GM18499 (cell line): ENCODE measurements around the gene BCL3.
"Not testable (repeated sequence)": the region's sequence is repeated elsewhere in the genome, so short reads cannot be mapped to it uniquely, and the experiment has no call there.

Experiments used
- ATAC-seq: cut with Tn5 transposase; IDR thresholded peaks from one replicate; pipeline ENCODE4 v1.9.1; 2021; ENCODE audit warnings: moderate number of reproducible peaks; ENCODE audit not compliant: insufficient read depth, unreplicated experiment

The BCL3 gene

DNA sequence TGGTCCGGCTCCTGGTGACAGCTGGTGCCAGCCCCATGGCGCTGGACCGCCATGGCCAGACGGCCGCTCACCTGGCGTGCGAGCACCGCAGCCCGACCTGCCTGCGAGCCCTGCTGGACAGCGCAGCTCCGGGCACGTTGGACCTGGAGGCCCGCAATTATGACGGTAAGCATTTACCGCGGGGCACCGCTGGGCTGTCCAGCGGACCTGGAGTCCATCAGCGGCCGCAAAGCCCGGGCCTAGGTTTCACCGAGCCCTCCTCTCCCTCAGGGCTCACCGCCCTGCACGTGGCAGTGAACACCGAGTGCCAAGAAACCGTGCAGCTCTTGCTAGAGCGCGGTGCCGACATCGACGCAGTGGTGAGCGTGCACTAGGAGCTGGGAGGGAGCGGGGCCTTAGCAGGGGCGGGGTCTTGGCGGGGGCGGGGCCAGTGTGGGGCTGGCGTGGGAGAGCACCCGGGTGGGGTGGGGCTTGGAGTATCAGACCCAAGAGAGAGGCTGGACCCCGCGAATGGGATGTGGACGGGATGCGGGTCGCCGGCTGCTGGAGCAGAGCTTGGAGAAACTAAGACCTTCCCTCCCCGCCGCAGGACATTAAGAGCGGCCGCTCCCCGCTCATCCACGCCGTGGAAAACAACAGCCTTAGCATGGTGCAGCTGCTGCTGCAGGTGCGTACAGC, 8.7 kb downstream of the BCL3 start:
- ATAC-seq = no peak

DNA sequence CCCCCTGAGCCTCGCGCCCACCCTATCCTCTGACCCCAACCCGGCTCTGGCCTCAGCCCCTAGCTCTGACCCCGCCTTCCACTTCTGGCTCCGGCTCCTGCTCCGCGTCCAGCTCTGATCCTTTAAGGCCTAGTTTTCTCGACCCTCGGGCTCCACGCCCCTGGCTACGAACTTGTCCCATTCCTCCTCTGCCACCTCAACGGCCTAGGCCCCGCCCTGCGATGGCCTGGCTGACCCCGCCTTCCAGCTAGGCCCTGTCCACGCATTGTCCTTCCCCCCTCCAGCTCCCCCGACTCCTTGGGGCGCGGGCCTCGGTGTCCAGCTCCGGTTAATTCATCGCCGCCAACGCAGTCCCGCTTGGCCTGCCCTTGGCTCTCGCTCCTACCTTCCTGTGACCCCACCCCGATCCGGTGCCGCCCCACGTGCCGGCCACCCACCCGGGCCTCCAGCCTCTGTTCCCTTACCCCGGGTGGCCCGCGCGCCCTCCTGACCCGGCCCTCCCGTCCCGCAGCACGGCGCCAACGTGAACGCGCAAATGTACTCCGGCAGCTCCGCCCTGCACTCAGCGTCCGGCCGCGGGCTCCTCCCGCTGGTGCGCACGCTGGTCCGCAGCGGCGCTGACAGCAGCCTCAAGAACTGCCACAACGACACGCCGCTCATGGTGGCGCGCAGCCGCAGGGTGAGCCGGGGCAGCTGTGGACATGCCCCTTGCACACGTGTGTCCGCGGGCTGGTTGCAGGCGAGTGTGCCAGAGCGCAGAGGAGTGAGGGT, 9.4 kb downstream of the BCL3 start:
- no peak for ATAC-seq

DNA sequence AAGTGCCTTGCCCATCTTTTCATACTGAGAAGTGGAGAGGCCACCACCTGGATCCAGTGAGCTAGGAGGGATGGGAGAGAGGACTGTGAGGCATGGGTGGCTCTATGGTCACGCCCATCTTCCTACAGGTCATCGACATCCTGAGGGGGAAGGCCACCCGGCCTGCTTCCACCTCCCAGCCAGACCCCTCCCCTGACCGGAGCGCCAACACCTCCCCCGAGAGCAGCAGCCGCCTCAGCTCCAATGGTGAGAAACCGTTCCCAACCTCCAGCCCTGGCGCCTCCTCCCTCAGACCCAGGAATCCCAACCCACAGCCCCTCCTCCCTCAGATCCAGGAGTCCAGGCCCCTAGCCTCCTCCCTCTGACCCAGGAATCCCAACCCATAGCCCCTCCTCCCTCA, 10.1 kb downstream of the BCL3 start:
- no peak for ATAC-seq

DNA sequence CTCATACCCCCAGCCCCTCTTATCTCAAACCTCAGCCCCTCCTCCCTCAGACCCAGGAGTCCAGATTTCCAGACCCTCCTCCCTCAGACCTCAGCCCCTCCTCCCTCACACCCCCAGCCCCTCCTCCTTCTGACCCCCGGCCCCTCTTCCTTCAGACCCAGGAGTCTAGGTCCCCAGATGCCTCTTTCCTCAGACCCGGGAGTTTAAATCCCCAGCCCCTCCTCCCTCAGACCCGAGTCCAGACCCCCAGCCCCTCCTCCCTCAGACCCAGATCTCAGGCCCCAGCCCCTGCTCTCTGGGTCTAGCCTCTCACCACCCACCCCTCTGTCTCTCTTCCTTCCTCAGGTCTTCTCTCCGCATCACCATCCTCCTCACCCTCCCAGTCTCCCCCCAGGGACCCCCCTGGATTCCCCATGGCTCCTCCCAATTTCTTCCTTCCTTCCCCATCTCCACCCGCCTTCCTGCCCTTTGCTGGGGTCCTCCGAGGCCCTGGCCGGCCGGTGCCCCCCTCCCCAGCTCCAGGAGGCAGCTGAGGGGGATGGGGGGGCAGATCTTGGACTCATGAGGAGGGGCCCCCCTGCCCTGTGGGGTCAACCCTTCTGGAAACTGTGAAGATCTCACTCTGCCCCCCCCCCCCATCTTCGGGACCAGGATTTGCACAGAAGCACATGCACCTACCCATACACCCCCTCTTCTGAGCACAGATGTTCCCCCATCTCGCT, 10.7 kb downstream of the BCL3 start:
- ATAC-seq = no peak

DNA sequence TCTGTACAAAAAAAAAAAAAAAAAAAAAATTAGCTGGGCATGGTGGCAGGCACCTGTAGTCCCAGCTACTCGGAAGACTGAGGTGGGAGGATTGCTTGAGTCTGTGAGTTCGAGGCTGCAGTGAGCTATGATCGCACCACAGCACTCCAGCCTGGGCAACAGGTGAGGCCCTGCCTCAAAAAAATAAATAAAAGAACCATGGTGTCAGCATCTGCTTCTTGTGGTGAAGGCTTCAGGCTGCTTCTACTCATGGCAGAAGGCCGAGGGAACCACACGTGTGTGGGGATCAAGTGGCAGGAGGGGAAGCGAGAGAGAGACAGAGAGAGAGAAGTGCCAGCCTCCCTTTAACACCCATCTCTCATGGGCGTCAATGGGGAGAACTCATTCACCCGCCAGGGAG, 13.5 kb downstream of the BCL3 start:
- no peak for ATAC-seq

DNA sequence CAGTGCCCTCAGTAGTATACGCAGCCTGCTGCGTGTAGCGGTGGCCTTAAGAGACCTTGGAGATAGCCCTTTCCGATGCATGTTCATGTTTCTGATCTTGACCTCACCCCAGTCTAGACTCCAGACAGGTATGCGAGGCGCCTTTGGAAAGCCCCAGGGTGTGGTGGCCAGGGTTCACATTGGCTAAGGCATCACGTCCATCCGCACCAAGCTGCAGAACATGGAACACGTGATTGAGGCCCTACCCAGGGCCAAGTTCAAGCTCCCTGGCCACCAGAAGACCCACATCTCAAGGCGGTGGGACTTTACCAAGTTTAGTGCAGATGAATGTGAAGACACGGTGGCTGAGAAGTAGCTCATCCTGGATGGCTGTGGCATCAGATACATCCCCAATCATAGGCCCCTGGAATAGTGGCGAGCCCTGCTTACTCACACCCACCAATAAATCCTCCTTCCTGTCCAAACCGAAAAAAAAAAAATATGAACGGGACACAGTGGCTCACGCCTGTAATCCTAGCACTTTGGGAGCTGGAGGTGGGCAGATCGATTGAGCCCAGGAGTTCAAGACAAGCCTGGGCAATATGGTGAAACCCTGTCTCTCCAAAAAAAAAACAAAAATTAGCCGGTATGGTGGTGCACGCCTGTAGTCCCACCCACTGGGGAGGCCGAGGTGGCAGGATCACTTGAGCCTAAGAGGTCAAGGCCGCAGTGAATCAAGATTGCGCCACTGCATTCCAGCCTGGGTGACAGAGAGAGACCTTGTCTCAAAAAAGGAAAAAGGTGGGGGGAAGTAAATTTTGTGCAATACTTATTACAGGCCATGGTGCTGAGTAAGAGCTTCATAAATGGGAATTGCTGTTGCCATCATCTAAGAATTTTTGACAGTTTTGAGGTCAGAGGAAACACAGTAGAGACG, 16.8 kb downstream of the BCL3 start:
- no peak for ATAC-seq

DNA sequence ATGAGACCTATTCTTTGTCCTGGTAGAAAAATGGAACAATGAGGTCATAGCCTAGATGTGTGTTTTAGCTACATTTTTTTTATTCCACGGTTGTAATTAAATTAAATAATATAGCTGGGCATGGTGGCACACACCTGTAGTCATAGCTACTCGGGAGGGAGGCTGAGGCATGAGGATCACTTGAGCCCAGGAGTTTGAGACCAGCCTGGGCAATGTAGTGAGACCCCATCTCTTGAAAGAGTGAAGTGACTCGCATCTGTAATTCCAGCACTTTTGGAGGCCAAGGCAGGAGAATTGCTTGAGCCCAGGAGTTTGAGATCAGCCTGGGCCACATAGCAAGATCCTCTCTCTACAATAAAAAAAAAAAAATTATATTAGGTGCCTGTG, 17.4 kb downstream of the BCL3 start:
- ATAC-seq = no peak

DNA sequence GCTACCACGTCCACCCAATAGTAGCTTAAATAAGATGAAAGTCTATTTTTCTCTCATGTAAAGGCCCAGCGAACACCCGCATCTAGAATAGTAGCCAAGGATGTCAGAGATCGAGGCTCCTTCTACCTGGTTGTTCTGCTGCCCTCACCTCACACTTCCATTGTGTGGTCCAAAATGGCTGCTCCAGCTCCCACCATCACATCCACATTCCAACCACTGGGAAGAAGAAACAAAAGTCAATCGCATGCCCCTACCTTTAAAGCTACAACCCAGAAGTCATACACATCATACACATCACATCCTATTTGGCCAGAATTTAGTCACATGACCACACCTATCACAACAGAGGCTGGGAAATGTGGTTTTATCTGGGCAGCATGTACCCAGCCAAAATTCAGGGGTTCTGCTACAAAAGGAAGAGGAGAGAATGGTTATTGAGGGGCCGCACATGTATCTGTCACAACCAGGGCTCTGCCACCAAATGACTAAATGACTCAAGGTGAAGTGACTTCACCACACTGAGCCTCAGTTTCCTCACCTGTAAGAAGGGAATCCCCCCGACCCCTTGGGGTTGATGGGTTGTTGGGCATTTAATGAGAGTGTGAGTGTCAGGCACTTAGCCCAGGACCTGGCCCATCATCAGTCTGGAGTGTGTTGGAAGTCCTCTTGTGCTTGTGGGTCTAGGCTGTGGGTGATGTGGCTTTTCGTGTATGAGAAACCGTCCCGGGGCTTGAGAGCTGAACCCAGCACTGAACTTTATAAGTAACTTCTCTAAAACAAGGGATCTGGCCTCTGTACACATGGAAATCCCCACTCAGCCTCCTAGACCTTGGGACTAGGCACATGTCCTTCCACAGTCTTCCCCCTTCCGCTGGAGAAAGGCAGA, 19.0 kb downstream of the BCL3 start:
- no peak for ATAC-seq

DNA sequence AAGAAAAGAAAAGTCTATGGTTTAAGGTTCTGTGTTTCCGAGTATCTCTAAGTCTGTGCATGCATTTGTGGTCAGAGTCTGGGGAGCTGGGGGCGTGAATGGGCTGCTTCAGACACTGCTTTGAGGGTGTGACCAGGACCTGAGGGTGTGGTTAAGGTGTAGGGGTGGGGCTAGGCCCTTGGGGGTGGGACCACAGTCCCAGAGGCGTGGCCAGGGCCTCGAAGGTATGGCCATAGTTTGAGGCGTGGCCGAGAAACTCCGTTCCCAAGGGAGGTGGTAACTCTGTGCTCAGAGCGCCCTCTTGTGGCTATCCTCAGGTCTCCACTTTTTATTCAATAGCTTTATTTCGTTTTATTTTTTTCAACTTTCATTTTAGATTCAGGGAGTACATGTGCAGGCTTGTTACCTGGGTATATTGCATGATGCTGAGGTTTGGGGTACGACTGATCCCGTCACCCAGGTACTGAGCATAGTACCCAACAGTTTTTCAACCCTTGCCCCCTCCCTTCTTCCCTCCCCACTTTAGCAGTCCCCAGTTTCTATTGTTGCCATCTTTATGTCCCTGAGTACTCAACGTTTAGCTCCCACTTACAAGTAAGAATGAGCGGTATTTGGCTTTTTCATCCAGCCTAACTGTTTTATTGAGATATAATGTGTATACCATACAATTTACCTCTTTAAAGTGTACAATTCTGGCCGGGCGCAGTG, 22.2 kb downstream of the BCL3 start:
- ATAC-seq = peak; percentile 86

DNA sequence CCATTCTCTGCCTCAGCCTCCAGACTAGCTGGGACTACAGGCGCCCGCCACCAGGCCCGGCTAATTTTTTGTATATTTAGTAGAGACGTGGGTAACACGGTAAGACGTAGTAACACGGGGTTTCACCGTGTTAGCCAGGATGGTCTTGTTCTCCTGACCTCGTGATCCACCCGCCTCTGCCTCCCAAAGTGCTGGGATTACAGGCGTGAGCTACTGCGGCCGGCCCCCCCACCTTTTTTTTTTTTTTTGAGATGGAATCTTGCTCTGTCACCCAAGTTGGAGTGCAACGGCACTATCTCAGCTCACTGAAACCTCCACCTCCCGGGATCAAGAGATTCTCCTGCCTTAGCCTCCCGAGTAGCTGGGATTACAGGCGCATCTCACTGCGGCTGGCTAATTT, 23.6 kb downstream of the BCL3 start:
- not testable (repeated sequence) for ATAC-seq

DNA sequence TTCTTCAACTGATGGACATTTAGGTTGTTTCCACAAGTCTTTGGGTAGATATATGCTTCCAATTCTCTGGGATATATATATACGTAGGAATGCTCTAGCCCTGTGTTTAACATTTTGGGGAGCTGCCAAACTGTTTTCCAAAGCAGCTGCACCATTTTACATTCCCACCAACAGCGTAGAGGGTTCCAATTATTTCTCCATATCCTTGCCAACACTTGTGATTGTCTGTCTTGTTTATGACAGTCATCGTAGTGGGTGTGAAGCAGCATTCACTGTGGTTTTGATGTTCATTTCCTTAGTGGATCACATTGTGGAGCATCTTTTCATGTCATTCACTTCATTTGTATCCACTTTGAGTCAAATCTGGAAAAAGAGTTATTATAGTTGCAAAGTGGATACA, 24.5 kb downstream of the BCL3 start:
- ATAC-seq = no peak

DNA sequence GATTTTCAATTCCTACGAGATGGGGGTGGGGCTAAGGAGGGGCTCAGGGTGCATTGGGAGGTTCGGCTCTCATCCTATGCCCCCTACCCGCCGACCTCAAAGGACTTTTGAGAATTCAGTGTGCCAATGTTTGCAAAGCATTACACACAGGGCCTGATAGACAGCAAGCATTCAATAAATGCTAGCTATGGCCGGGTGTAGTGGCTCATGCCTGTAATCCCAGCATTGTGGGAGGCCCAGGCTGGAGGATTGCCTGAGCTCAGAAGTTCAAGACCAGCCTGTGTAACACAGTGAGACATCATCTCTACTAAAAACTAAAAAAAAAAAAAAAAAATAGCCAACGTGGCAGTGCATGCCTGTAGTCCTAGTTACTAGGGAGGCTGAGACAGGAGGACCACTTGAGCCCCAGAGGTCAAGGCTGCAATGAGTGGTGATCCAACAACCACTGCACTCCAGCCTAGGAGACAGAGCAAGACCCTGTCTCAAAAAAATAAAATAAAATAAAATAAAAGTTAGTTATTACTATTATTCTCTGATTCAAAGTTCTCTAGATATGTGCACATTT, 27.2 kb downstream of the BCL3 start:
- no peak for ATAC-seq

DNA sequence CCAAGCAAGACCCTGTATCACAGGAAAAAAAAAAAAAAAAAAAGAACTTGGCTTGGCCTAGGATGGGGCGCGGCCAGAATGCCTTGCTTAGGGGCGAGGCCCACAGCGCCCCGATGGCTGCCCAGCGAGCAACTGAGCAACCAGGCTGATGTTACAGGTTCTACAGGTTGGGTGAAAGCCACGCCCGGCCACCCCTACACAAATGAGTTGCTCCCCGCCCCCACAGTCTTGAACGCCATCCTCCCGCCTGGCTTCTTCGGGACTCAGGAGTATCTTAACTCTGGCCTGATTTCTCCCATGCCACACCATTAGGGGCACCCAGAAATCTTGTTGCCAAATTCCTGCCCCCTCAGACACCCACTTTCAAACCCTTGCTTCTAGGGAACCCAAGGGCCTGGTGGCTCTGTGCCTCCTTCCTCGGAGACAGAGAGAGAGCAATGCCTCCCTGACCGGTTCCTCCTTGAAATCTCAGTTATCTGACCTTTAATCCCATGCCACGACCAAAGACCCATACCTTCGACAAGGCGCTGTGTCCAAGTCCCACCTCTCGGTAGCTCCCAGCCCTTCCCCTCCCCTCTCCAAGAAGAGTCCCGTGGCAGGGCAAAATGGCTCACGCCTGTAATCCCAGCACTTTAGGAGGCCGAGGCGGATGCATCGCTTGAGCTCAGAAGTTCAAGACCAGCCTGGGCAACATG, 28.0 kb downstream of the BCL3 start:
- no peak for ATAC-seq

DNA sequence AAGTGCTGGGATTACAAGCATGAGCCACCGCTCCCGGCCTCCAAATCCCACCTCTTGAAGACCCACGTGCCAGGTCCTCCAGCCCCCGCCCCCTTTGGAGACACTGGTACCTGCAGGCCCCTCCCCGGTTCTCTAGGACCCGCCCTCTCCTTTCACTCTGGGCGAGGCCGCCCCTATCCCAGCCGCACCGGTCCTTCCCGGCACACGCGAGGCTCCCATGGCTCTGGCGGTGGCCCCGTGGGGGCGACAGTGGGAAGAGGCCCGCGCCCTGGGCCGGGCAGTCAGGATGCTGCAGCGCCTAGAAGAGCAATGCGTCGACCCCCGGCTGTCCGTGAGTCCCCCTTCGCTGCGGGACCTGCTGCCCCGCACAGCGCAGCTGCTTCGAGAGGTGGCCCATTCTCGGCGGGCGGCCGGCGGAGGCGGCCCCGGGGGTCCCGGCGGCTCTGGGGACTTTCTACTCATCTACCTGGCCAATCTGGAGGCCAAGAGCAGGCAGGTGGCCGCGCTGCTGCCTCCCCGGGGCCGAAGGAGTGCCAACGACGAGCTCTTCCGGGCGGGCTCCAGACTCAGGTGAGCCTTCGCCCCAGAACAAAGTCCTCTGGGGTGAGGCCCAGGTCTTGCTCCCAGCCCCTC, 29.3 kb downstream of the BCL3 start, which contains the start of gene CBLC:
TSS of gene CBLC (plus strand) at position 176 of the 633 bp plus-strand sequence. CDS start at position 218, 42 bp downstream.
- ATAC-seq = no peak

DNA sequence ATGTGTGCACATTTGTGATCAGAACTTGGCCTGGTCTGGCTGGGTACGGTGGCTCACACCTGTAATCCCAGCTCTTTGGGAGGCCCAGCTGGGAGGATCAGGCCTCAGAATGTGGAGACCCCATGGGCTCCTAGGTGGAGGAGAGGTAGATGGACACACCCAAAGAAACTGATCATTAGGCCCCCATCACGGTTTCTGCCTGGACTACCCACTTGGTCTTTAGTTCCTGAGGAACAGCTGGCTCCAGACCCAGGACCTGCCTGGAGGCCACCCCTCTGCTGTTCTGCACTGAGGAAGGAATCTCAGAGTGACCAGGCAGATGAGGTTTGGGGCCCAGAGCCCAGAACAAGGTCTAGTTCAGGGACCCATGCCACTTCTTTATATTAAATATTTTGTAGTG, 30.6 kb downstream of the BCL3 start:
- ATAC-seq = no peak

DNA sequence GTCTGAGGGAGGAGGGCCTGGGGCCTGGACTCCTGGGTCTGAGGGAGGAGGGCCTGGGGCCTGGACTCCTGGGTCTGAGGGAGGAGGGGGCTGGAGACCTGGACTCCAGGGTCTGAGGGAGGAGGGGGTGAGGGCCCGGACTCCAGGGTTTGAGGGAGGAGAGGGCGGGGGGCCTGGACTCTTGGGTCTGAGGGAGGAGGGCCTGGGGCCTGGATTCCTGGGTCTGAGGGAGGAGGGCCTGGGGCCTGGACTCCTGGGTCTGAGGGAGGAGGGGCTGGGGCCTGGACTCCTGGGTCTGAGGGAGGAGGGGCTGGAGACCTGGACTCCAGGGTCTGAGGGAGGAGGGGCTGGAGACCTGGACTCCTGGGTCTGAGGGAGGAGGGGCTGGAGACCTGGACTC, 33.2 kb downstream of the BCL3 start:
- ATAC-seq = not testable (repeated sequence)

DNA sequence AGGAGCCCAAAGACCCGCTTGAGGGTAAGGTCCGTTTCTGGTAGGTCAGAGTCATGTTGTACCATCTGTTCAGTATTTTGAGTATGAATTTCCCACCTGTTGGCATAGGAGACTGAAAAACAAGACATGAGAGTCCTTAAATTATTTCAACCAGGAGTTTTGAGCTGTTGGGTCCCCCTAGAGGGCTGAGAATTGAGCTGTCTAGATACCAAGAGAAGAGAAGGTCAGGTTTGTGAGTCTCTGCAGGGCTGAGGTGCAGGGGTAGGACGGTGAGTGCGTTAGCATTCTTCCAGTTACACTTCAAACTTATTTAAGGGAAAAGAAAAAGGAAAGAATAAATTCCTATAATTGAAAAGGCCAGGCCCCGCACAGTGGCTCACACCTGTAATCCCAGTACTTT, 34.2 kb downstream of the BCL3 start:
- no peak for ATAC-seq
